Activated T-helper 1 cell treated with anti-CD3 and anti-CD28 coated beads, Interleukin-2, amount 50 U/mL, for 16 hours (primary cell): ENCODE measurements around the gene KXD1.
"Not testable (repeated sequence)": the region's sequence is repeated elsewhere in the genome, so short reads cannot be mapped to it uniquely, and the experiment has no call there.

Experiments used
- DNase-seq, 2 donors: peaks; one replicate each; pipeline ENCODE4 v3.0.0-alpha.2; 2020; ENCODE audit warnings: low read depth in 1 of 2, low spot score in 1 of 2

KXD1 gene

DNA sequence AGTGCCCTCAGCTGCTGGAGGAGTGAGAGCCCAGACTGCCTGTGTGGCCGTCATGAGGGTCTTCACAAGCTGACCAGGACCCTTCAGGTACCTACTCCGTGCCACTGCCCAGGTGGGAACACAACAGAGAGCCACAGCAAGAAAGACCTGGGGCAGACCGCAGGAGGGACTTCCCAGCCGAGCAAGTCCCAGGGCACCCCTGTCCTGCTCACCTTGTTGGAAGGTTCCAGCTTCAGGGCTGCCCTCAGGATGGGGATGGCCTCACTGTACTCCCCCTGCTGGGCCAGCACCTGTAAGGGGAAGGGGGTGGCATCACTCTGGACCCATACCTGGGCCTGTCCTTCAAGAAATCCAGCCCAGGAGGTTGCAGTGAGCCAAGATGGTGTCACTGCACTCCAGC, 24.6 kb upstream of the KXD1 start:
- DNase-seq = no peak

GRCh38 chr19:18536475-18536874, 21.2 kb upstream of the KXD1 start:
- DNase-seq = no peak

DNA sequence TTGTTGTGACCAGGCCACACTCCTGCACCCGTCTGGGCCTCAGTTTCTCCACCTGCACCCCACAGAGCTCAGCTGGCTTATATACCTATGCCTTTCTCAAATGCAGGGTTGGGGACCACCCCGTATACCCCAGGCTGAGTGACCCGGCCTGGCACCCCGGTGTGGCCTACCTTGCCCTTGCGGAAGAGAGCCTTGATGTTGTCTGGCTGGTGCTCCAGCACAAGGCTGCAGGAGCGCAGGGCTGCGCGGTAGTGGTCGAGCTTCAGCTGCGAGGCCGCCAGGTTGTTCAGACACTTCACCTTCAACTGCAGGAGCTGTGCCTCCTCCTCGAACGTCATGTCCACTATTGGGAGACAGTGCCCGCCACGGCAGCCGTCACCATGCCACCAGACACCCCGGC, 20.2 kb upstream of the KXD1 start:
- DNase-seq = no peak

GRCh38 chr19:18538115-18538514, 19.6 kb upstream of the KXD1 start:
- no peak for DNase-seq

DNA sequence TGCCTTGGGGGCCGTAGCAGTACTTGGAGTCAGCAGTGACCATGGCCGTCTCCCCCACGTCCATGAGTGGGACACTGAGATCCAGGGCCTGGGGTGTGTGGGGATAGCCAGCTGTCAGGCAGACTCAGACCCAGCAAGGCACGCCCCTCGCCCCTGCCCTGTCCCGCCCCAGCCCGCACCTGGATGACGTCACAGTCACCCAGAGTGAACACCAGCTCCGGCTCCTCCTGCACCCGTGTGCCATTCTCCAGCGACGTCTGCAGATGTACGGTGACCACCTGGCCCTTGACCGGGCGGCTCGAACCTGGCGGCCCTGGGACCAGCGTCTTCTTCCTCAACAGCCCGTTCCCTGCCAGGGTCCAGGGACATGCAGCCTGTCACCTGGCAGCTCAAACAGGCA, 18.3 kb upstream of the KXD1 start:
- DNase-seq = no peak

DNA sequence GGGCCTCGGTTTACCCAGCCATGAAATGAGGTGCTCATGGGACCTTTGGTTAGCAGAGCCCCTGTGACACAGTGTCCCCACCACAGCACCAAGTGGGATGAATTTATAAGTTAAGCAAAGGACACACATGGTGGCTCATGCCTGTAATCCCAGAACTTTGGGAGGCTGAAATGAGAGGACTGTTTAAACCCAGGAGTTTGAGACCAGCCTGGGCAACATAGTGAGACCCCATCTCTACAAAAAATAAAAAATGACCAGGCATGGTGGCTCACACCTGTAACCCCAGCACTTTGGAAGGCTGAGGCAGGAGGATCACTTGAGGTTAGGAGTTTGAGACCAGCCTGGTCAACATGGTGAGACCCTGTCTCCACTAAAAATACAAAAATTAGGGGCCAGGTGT, 17.5 kb upstream of the KXD1 start:
- not testable (repeated sequence) for DNase-seq

GRCh38 chr19:18541258-18541991, 16.2 kb upstream of the KXD1 start:
- no peak for DNase-seq

DNA sequence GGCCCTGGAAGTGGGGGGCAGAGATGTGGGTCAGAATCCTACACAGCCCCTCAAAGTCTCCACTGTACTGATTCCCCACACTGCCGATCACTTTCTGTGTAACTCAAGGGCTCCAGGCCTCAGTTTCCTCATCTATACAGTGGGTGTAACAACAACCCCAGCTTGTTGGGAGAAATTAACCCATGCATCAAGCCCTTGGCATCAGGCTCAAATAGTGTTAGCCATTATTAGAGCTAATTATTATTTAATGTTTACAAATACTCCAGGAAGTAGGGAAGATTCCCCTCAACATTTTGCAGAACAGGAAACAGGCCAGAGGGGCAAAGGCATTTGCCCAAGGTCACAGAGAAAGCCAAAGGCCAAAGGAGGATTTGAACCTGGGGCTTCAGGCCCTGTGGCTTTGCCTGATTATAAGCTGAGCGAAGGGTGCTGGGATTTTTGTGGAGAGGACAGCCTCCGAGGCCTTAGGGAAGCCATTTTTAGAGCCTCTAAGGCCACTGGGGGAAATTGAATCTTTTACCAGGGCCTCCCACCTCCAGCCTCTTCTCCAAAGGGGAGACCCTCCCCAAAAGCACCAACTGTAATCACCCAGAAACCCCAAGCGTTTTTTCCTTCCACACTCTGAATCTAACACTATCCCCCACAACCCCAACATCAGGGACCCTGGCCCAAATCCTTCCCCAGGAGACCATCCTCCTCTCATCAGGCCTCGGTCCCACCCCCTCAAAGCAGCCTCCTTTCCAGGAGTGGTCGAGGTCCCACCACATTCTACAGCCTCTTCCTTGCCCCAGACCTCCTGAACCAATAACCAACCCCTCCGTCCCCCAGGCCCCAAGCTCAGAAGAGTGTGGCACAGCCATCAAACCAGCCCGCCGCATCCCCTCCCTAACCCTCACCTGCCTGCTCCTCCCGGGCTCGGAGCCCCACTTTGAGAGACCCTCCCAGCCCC, 15.4 kb upstream of the KXD1 start:
- DNase-seq = no peak

DNA sequence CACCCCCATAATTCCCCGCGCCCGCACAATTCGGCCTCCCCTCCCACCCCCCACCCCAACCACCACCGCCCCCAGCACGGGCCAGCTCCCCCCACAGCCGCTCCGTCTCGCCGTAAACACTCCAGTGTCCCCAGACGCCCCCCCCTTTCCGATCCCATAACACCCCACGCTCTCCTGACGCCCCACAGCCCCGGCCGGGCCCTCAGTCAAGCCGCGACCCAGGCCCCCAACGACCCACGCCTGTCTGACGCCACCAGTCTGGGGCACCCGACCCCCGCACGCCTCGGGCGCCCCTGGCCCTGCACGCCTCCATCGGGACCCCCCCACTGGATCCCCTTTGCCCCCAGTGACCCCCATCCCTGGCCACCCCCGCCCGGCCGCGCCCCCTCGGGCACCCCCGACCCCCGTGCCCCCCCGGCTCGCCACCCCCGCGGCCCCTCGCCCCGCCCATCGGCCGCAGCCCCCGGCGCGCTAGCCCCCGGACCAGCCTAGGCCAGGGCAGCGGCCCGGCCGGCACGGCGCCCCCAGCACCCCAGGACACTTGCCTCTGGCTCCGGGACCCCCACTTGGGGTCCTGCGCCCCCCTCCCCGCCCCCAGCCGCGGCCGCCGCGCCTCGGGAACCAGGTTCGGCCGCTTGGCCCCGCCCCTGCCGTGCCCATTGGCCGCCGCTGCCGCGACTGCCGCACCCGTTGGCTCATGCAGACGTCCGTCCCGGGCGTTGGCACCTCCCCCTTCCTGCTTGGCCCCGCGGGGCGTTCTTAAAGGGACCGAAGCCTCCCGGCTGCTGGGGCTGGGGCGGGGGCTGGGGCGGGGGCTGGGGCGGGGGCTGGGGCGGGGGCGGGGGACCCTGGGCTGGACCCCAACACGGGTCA, 14.5 kb upstream of the KXD1 start, which contains the start of gene FKBP8:
Gene FKBP8, minus strand, starts transcription at position 633 of the 873 bp plus-strand sequence. CDS start 1,603 bp downstream, outside the sequence.
- peak; percentile 90 to 91 for DNase-seq

DNA sequence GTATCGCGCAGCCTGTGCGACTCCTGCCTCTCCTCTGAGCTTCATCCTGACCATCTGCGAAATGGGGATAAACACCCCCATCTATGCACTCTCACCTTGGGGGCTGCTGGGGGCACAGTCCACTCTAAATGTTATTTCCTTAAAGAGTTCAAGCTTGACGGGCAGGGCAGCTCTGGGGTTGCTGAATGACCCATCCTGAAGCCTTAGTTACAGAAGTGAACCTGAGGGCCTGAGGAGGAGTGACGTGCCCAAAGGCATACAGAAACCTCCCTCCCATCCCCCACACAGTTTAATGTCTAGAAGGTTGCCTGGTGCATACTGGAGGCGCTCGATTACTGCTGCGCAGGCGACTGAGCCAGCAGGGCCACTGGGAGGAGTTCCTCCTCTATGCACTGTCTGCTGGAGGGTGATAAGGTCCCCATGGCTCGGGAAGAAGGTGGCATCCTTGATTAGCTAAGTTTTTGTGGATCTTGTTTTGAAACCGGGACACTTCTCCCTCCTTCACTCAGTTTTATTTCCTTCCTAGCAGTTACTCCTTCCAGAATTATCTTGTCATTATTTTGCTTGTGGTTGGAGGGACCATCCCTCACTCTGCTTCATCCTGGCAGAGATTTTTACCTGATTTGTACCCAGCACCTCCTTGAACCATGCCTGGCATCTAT, 13.7 kb upstream of the KXD1 start:
- peak; percentile 44 to 49 for DNase-seq

DNA sequence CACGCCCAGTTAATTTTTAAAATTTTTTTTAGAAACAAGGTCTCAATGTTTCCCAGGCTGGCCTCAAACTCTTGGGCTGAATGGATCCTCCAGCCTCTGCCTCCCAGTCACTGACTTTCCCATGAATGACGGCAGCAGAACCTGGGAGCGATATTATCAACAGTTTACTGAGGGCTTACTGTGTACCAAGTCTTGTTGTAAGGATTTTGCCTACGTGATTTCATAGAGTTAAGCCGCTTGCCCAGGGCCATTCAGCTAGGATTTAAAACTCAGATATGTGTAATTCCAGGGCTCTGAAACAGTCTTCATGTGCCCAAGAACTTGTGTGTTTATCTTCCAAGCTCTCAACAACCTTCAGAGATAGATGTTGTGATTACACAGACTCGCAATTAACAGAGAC, 6.0 kb upstream of the KXD1 start:
- DNase-seq = no peak

- no peak for DNase-seq
Measured at GRCh38 chr19:18558202-18558555, 509 bp downstream of the KXD1 start.

DNA sequence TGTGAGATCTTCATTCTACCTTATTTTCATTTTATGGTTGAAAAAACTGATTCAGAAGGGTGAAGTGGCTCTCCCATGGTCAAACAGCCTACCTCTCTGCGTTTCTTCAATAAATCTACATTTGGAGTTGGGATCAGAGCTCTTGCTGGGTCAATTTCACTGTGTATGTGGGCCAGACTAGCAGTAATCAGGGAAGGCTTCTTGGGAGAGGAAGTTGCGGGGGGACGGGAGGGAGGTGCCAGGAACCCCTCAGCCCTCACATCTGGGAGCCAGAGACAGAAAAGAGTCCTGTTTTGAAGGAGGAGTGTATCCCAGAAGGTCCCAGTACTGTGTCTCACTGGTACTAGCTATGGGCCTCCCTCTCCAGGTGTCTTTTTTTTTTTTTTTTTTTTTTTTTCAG, 934 bp downstream of the KXD1 start:
- no peak for DNase-seq

GRCh38 chr19:18559685-18560084, 2.0 kb downstream of the KXD1 start:
- DNase-seq = no peak

GRCh38 chr19:18562086-18562485, 4.4 kb downstream of the KXD1 start:
- no peak for DNase-seq

GRCh38 chr19:18566953-18567352, 9.3 kb downstream of the KXD1 start:
- DNase-seq = no peak

GRCh38 chr19:18568367-18568766, 10.7 kb downstream of the KXD1 start:
- no peak for DNase-seq

GRCh38 chr19:18571564-18572344, 14.1 kb downstream of the KXD1 start, which contains the start of gene UBA52:
UBA52 (plus strand) TSS chr19:18571857; CDS start chr19:18573301, 1,444 bp downstream.
- peak; percentile 99 for DNase-seq

DNA sequence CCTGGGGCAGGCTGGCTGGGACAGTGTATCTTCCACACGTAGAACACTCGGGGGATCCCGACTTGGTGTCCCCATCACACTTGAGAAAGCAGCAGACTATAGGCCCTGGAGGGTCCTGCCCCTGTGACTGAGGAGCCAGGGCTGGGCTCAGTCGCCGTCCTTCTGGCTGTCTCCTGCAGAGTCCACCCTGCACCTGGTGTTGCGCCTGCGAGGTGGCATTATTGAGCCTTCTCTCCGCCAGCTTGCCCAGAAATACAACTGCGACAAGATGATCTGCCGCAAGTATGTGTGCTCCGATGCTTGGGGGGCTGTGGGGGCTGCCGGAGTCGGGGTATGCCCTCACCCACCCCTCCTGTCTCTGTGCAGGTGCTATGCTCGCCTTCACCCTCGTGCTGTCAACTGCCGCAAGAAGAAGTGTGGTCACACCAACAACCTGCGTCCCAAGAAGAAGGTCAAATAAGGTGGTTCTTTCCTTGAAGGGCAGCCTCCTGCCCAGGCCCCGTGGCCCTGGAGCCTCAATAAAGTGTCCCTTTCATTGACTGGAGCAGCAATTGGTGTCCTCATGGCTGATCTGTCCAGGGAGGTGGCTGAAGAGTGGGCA, 17.1 kb downstream of the KXD1 start:
- DNase-seq = no peak
